Gastrocnemius medialis (tissue), 4 donors: ENCODE results near the gene VOPP1. TPM values are rescaled to one million over a fixed set of nuclear protein-coding genes. Genes with fewer than 3 reads are reported as not detected.

ENCODE experiments used
- ATAC-seq, 2 donors: fragments of 150-250 bp; one replicate each; pipeline ENCODE4 v1.9.1; 2016
- DNase-seq, 2 donors: peaks; one replicate each; pipeline ENCODE4 v3.0.0-alpha.2; 2019
- H3K27ac ChIP-seq, 4 donors: fragments of 200-600 bp; sonication (generic); 1 replicate in 1 of 4; 2 replicates in 3 of 4; pipeline ENCODE4 v1.5.1; 2016 to 2018; ENCODE audit warnings: mild to moderate bottlenecking in 2 of 4, moderate library complexity in 1 of 4
- H3K27me3 ChIP-seq, 3 donors: fragments of 200-600 bp; sonication (generic) in 2 of 3; 1 replicate in 1 of 3; 2 replicates in 2 of 3; pipeline versions ENCODE4 v1.5.1 to v1.6.0; 2016 to 2019; ENCODE audit warnings: mild to moderate bottlenecking in 1 of 3, moderate library complexity in 1 of 3
- H3K36me3 ChIP-seq, 2 donors: fragments of 200-600 bp; sonication (generic) in 1 of 2; one replicate each; pipeline ENCODE4 v1.5.1; 2017 to 2018
- H3K4me1 ChIP-seq, 2 donors: fragments of 200-600 bp; sonication (generic) in 1 of 2; one replicate each; pipeline ENCODE4 v1.5.1; 2016 to 2017; ENCODE audit warnings: mild to moderate bottlenecking in 2 of 2
- H3K4me3 ChIP-seq, 4 donors: fragments of 200-600 bp; sonication (generic) in 3 of 4; 1 replicate in 1 of 4; 2 replicates in 3 of 4; pipeline ENCODE4 v1.5.1; 2016 to 2019; ENCODE audit warnings: mild to moderate bottlenecking in 2 of 4
- H3K9me3 ChIP-seq, 3 donors: fragments of 200-600 bp; sonication (generic) in 2 of 3; 1 replicate in 1 of 3; 2 replicates in 2 of 3; pipeline ENCODE4 v1.5.1; 2016 to 2019
- CTCF ChIP-seq, 5 experiments: fragments of 450-650 bp in 3 of 5; fragments of 200-600 bp in 2 of 5; sonication (generic) in 2 of 5; IDR thresholded peaks in 4 of 5; conservative IDR thresholded peaks in 1 of 5; 1 replicate in 4 of 5; 2 replicates in 1 of 5; pipeline ENCODE4 v1.5.1; 2016 to 2019; ENCODE audit warnings: antibody characterized with exemption in 5 of 5, mild to moderate bottlenecking in 3 of 5, moderate library complexity in 3 of 5
- POLR2A ChIP-seq, 2 donors: fragments of 450-650 bp; IDR thresholded peaks; one replicate each; pipeline ENCODE4 v1.6.1; 2017; ENCODE audit warnings: antibody characterized with exemption in 2 of 2, mild to moderate bottlenecking in 2 of 2, moderate library complexity in 2 of 2
- in situ Hi-C, 4 donors: fragments of 200-750 bp; cut with MboI; loops; one replicate each; pipeline versions ENCODE4 v1.15.0 to v1.8.0; 2017; ENCODE audit warnings: low sequenced_read_pairs in 4 of 4
- intact Hi-C: fragments of 100-400 bp; cut with DNase I; formaldehyde crosslinking; loops from one replicate; pipeline ENCODE4 v1.15.1; 2023; ENCODE audit warnings: low total_unique reads
- total RNA-seq, 4 donors: library from RNA; depleted of rRNA; stranded (reverse); fragments of >200 nt; gene quantifications; one replicate each; pipeline versions ENCODE4 v1.1.0 to v1.2.3, GENCODE V29; 2016

VOPP1 gene
- total RNA-seq, 4 donors from 2014 or later, result 17.3 to 27.9 (median 26.5) TPM

DNA sequence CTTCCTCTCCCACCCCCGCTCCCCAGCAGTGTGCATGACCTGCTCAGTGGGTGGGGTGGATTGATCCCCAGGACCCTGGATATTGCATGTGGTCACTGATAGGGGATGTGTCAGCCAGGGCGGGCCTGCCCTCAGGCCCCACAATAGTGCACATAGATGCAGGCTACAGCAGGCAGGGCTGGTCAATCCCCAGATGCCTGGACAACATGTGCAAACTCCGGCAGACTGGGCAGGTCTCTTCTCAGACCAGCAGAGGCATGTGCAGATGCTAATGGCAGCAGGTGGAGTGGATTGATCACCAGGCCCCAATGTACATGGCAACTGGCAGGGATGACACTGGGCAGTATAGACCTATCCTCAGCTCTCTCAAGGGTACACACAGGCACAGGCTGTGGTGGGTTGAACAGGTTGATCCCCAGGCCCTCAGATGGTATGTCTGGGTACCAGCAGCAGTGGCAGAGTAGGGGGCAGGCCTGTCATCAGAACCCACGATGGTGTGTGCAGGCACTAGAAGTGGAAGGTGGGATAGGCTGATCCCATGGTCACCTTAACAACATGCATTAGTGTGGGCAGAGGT, 108.5 kb downstream of the VOPP1 start:
- Histone ChIP-seq H3K9me3 (no peaks in the 10 kb centered on the region), H3K4me3 (no peak overlapping the region), H3K27me3 (no peaks in the 10 kb centered on the region), H3K36me3 (peaks cover 0 to 9% of the 10 kb centered on the region in 2 donors), H3K4me1 (no peaks in the 10 kb centered on the region), H3K27ac (no peak overlapping the region)
- DNase-seq (no peak), ATAC-seq (no peak)
- in situ Hi-C loops (no loop called here), intact Hi-C loops (no loop called here)
- TF ChIP-seq POLR2A (IDR thresholded peaks at IDR 0.05) (no peak), CTCF (IDR thresholded peaks at IDR 0.05 in 4 of 5, conservative IDR thresholded peaks at IDR 0.05 in 1 of 5) (no peak)

- in situ Hi-C loops, result no loop called here
- Histone ChIP-seq H3K4me3 (no peak overlapping the region), H3K27ac (no peak overlapping the region), H3K4me1 (no peaks in the 10 kb centered on the region), H3K36me3 (no peaks in the 10 kb centered on the region), H3K9me3 (no peaks in the 10 kb centered on the region), H3K27me3 (no peaks in the 10 kb centered on the region)
- ATAC-seq (no peak), DNase-seq (no peak)
- intact Hi-C loops, result no loop called here
- no peak for TF ChIP-seq CTCF (IDR thresholded peaks at IDR 0.05 in 4 of 5, conservative IDR thresholded peaks at IDR 0.05 in 1 of 5)
- TF ChIP-seq POLR2A (IDR thresholded peaks at IDR 0.05), result no peak
Measured at GRCh38 chr7:55458351-55458750, 114.0 kb downstream of the VOPP1 start.

GRCh38 chr7:55457801-55458200, 114.5 kb downstream of the VOPP1 start:
- Histone ChIP-seq H3K27me3 (no peaks in the 10 kb centered on the region), H3K9me3 (no peaks in the 10 kb centered on the region), H3K4me1 (no peaks in the 10 kb centered on the region), H3K4me3 (no peak overlapping the region), H3K36me3 (no peaks in the 10 kb centered on the region), H3K27ac (no peak overlapping the region)
- ATAC-seq (no peak), DNase-seq (no peak)
- in situ Hi-C loops (no loop called here), intact Hi-C loops (no loop called here)
- TF ChIP-seq CTCF (IDR thresholded peaks at IDR 0.05 in 4 of 5, conservative IDR thresholded peaks at IDR 0.05 in 1 of 5) (no peak), POLR2A (IDR thresholded peaks at IDR 0.05) (no peak)

DNA sequence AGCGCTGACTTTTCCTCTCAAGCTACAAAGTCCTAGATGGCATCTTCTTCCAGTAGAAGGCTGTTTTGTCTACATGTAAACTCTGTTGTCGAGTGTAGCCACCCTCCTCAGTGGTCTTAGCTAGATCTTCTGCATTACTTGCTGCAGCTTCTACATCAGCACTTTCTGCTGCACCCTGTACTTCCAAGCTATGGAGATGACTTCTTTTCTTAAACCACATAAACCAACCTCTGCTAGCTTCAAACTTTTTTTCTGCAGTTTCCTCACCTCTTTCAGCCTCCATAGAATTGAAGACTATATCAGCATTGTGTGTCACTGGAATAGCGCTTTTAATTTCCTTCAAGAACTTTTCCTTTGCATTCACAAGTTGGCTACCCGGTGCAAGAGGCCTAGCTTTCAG, 119.3 kb downstream of the VOPP1 start:
- Histone ChIP-seq H3K4me1 (no peaks in the 10 kb centered on the region), H3K4me3 (no peak overlapping the region), H3K27me3 (no peaks in the 10 kb centered on the region), H3K27ac (no peak overlapping the region), H3K36me3 (no peaks in the 10 kb centered on the region), H3K9me3 (no peaks in the 10 kb centered on the region)
- ATAC-seq (no peak), DNase-seq (no peak)
- TF ChIP-seq POLR2A (IDR thresholded peaks at IDR 0.05), result no peak
- TF ChIP-seq CTCF (IDR thresholded peaks at IDR 0.05 in 4 of 5, conservative IDR thresholded peaks at IDR 0.05 in 1 of 5), result no peak
- intact Hi-C loops, result no loop called here
- in situ Hi-C loops, result no loop called here

DNA sequence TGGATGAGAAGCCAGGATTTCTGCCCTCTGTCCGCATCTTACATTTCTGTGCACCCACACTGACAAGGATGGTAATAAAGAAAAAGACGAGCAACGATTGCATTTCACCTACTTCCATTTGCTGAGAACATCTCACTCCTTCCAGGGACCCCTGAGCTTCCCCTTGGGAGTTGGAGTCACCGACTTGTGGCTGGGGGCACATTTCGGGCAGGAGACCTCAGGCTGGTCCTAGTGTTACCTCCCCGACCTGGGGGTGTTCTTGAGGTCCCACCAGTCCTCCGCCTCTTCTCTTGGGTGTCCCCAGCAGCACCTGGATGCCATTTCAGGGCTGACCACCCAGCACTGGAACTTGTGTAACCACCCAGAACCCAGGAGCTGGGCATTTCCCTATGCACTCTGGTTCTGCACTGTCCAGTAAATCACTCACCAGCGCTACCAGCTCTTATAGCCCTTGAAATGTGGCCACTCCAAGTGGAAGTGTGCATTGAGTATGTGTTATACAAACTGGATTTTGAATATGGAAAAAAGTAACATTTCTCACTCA, 122.2 kb downstream of the VOPP1 start:
- no peaks in the 10 kb centered on the region for H3K9me3 ChIP-seq
- intact Hi-C loops, result no loop called here
- DNase-seq (no peak), ATAC-seq (no peak)
- in situ Hi-C loops, result loop anchor here in 1 of 4 donors (25.0 kb wide), 1 partner anchor 137 kb away; no protein-coding TSS in a partner anchor
- H3K4me1 ChIP-seq, result no peaks in the 10 kb centered on the region
- no peaks in the 10 kb centered on the region for H3K27me3 ChIP-seq
- no peak for TF ChIP-seq CTCF (IDR thresholded peaks at IDR 0.05 in 4 of 5, conservative IDR thresholded peaks at IDR 0.05 in 1 of 5)
- TF ChIP-seq POLR2A (IDR thresholded peaks at IDR 0.05), result no peak
- no peak overlapping the region for H3K4me3 ChIP-seq
- no peak overlapping the region for H3K27ac ChIP-seq
- no peaks in the 10 kb centered on the region for H3K36me3 ChIP-seq
